HG02938 (cell line): ENCODE results near the gene CCND2.

Experiments
- ATAC-seq: cut with Tn5 transposase; IDR thresholded peaks from one replicate; pipeline ENCODE4 v1.9.1; 2021; ENCODE audit warnings: mild to moderate bottlenecking, moderate library complexity; ENCODE audit not compliant: unreplicated experiment

CCND2 gene

DNA sequence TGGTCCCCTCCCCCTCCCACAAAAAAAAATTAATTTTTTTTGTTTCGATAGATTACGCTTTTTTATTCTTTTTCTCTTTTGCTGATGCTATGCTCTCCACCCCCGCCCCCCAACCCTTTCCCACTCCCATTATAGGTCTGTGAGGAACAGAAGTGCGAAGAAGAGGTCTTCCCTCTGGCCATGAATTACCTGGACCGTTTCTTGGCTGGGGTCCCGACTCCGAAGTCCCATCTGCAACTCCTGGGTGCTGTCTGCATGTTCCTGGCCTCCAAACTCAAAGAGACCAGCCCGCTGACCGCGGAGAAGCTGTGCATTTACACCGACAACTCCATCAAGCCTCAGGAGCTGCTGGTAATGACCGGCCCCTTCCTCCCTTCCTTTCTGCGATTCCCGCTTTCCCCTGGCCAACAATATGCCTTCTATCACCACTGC, 2.3 kb downstream of the CCND2 start:
- ATAC-seq: no peak

DNA sequence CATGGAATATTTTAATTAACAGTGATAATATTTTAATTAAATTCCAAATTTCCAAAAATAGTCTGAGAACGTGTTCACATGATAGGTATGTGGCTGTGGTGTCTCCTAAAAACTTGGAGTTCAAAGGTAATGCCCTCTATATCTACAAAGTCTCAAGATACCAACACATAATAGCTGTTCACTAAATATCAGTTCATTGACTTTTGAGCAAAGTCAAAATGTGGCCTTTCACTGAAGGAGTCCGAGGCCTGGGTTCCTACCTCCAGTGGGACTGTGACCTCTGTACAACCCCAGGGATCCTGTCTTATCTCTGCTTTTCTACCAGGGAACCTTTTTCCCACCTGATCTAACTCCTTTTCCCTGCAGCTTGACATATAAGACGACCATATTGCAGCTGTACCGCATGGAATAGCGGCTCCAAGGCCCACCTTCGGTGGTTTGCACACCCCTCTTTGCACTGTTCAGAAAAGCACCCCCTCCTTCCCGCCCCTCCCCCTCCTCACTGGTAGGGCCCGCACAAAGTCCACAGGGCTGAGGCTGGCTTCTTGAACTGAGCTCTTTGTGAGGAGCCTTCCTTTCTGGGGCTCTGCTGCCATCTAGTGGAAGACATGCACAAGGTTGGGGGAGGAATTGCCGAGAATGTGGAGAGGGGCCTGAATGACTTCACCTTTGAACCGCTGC, 3.1 kb downstream of the CCND2 start:
- no peak for ATAC-seq

DNA sequence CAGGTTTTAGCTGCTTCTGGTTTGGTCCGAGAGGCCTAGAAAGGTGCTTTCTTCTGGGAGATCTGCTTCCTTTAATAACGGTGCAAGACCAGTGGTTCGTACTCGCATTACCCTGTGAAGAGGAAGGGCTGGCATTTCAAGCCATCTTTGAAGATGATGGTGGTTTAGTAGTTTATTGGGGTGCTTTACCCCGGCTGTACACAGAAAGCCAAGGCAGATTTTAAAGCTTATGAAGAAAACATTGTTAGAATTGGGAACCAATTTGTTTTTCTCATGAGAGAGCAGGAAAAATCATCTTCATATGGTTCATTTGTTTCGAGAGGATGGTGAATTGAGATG, 3.6 kb downstream of the CCND2 start:
- no peak for ATAC-seq

DNA sequence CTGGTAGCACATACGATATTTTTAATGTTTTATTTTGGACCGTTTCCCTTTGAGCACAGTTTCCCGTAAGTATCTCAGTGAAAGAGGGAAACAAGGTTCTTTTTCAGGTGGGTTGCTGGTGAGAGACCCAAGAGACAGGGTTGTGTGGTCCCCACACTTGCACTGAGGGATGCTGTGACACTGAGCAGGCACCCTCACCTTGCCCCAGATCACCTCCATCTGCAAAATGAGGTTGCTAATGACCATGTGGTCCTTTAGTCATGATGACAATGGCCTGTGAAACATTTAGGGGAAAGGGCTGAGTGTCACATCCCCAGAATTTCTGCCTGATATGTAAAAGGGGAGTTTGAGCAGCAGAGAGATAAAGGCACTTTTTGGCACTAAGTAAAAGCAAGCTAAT, 4.3 kb downstream of the CCND2 start:
- no peak for ATAC-seq

DNA sequence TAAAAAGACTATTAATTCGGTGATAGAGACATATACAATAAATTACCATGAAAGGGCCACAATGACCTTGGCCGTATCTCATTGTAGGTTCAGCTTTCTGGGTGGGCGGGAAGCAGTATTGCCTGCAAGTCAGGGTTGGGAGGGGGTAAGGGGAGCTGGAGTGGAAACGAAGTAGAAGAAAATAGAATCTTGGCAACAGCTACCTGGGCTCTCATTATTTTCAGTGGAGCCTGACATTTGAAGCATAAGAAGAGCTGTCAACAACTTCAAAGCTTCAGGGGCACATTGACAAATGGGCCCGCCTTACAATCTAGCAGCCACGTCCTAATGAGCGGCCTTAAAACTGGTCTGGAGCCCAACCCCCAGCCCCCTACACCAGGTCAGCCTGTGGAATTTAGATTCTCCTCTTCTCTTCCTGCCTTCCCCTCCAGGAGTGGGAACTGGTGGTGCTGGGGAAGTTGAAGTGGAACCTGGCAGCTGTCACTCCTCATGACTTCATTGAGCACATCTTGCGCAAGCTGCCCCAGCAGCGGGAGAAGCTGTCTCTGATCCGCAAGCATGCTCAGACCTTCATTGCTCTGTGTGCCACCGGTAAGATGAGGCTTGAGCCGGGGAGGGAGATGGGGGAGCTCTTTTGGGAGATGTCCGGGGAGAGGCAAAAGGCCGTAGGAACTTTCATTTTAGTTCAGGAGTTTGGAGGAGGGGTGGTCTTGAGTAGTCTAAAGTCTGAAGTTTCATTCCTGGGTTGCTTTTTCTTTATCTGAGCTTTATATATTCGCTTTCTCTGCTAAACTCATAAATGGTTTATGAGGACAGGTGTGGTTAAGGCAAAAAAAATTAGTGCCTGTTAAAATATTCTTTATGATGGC, 5.0 kb downstream of the CCND2 start:
- ATAC-seq: no peak

DNA sequence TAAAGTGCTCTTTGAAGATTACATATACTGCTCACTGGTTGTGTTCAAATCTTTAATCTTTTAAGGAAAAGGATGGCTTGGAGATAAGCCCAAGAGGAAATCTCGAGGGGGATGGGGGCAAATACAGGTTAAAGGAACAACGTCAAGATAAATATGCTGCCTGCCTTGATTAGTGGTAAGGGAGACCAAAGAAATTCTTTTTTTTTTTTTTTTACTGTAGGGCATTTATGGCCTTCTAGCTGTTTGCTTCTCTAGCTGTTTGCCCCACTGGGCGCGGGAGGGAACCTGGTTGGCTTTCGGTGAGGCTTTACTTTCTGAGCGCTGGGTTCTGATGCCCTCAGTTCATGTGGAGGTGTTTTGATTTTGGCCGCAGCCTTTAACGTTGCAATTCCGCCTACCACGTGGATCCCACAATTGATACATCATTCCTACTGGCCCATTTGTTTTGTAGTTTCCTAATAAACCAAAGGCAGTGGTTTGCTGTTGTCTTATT, 5.7 kb downstream of the CCND2 start:
- no peak for ATAC-seq

DNA sequence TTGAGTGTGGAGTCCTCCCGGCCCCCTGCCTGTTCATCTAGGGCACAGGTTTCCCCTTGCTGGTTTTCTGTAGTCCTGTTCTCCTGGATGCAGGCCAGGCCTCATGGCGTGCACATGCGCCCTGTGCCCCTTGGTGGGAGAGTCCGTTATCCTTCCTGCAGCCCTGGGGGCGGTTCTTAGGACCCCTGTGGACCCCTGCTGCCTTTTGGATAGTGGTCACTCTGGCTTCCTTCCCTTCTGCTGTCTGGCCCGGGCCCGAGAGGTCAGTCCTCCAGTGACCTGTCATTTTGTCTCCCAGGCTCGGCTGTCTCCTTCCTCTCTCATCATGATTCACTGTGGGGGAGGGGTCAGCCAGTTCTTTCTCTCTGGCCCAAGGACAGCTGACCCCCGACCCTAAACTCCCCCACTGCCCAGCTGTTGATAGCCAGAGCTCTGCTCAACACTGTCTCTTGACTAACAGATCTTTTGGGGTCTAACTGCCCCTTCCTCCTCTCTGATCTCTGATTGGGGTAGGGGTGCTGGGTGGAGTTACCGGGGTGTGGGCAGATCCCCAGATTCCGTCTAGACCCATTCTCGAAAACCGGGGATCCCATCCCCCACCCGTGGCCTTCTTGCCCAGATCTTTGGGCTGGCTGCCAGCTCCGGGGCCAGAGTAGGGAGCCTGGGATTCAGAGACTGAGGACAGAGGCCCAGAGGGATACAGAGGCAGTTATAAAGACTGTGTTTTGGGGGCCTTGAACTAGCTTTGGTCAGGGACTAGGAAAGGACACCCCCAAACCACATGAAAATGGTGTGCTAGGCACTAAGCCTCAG, 7.0 kb downstream of the CCND2 start:
- no peak for ATAC-seq

DNA sequence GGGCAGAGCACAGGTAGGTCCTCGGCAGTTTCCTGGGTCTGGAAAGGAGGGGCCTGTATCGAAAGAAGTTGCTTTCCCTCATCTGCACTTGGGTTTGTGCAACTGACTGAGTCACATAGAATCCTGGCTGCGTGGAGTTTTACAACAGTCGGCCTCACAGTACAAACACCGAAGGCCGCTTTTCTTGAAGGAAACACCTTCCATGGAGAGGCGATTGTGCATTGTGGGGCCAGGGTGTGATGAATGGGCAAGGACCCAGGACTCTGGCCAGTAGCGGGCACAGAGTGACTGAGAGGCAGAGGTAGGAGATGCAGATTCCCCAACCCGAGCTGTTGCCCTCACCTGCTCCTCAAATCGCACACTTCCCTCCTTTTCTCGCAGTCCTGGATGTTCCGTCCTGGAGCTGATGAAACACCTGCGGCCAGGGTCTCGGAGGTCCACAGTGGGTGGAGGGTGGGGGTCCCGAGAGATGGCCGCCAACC, 7.7 kb downstream of the CCND2 start:
- no peak for ATAC-seq

DNA sequence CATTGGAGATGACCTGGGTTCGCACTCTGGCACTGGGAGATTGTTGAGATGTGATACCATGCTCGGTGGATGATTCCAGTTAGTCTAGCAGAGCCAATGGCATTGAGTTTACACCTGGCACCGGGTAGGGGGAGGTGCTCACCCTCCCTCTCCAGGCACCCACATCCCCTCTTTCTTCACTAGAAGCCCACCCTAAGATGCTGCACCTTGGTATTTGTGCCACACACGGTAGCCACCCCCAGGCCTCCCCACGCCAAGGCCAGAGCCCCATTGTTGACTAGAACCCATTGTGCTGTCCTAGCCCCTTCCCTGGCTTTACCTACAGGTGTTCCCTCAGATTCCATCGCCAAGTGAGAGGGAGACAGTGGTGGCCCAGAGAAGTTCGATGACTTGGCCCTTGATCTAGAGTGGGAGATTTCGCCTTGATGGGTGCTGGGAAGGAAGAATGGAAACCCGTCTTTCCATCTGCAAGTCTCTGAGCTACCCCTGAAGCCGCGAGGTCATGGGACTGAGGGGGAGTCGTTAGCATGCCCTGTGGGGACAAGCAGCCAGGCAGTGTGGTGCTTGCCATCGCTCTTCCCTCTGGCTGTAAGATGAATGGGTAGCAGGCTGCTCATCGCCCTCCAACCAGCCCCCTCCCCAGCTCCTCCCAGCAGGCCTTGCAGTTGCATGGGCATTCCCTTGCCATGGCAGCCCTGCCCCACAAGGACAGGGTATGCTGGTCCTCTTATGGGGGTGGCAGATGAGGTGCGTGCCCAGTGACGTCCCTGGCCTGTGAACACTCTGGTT, 8.7 kb downstream of the CCND2 start:
- no peak for ATAC-seq

DNA sequence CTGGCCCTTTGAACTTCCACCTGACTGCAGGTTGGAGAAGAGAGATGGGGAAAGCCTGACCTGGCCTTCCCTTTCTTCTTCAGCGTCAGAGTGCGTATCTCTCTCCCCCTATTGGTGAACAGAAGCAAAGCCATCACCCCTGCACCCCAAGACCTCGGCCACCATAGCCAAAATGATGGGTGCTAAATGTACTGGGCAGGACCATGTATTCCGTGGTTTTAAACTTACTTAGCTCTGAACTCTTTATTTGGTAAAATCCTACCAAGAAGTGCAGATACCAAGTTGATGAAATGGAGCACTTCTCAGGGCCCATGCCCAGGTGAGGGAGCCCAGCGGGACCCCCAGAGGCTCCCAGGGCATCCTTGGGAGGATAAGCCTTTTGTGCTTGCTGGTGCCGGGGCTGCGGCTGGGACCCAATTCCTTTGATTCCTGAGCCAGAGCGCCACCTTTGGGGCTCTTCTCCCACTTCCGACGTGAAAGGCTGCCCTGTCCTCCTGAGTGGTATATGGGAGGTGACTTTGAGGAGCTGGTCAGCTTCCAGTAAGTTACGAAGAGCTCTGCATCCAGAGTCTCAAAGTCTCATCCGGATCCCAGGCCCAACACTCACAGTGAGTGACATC, 9.4 kb downstream of the CCND2 start:
- ATAC-seq: no peak

DNA sequence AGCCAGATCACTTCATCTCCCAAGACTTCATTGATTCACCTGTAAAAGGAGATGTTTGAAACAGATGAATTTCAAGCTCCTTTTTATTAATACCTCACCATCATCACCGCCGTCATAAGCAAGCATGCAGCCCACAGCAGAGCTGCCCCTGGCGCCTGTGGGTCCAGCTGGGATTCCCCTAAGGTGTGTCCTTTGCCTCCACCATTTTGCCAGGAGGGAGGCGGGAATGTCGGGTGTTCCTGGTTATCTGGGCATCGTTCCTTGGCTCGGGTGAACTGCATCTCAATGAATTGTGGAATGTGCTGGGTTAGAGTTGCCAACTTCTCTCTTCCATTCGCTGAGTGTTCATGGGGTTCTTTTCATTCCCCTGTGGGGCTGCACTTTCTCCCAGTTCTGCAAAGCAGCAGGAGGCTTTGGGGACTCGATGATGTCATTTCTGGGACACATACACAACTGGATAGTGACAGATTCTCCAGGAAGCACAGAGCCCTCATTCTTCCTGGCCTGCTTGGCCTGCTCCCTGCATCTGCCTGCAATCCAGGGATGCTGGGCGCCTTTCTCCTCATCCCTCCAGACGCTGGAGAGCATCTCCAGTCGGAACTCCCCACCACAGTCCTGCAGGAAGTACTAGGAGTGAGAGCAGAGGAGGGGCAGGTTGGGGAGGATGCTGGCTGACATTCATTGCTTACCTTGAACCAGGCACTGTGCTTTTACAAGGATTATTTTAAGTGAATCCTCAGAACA, 10.1 kb downstream of the CCND2 start:
- no peak for ATAC-seq

DNA sequence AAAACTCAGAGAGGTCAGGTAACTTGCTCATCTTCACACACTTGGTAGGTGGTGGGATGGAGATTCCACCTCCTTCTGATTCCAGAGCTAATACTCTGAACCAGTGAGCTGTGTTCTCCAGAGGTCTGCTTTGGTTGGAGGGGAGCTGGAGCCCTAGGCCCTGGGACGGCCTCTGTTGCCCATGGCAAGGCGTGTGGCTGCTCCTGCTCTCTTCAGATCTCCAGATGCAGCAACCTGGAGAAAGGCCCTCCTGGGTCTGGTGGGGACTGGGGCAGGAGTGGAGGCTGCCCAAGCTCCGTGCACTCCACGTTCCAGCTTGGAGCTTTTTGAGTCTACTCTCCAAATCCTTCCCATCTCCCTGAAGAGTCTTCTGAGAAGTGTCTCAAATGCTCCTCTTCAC, 10.7 kb downstream of the CCND2 start:
- ATAC-seq: no peak

DNA sequence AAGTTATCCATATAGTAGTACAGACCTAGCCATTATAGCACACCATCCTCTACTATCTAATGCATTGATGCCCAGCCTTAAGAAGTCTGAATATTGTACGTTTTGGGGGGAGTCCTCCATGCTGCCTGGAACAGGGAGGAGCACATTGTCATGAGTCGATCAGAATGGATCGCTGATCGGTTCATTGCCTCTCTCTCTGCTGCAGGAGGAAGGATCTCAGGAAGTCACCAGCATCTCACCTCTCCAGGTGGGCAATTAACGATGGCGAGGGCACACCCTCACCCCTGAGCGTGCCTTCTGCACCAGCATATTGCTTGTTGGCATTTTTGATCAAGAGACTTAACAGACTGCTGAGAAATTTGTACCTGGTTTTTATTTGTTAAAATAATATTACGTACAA, 11.5 kb downstream of the CCND2 start:
- ATAC-seq: no peak

DNA sequence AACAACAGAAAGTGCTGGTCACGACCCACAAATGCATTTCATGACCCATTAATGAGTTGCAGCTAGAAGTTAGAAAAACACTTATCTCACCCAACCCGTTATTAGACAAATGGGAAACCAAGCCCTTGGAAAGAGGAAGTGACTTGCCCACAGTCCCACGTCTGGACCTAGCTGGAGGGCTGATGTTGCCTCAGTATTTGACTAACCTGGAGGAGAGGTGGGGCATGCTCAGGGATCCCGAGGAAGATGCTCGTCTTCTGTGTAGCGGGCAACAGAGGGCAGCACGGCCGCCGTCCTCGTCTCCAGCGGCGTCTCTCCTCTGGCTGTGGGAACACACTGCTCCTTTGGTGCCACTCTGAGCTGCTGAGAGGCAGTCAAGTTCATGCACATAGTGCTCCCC, 12.7 kb downstream of the CCND2 start:
- no peak for ATAC-seq

DNA sequence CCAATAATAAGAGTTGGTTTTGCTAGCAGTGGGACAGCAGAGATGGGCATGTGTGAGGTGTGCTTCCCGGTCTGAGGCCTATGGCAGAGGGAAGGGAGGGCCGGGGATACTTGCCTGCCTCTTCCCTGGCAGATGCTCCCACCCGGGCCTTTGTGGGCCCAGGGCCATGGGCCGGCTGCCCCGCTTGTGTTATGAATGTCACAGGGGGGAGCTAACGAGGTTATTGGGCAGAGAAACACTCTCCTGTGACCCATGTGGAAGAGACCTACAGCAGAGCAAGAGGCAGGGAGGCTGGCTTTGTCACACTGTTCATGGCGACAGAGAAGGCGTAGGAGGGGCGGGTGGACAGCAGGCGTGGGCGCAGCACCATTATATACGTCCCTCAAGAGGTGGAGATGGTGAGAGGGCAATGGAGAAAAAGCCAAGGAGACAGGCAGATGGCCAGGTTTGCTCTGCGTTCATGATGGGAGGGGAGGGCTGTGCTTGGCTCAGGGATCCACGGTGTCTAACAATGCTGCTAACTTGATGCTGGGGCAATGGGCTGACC, 13.3 kb downstream of the CCND2 start:
- ATAC-seq: no peak

DNA sequence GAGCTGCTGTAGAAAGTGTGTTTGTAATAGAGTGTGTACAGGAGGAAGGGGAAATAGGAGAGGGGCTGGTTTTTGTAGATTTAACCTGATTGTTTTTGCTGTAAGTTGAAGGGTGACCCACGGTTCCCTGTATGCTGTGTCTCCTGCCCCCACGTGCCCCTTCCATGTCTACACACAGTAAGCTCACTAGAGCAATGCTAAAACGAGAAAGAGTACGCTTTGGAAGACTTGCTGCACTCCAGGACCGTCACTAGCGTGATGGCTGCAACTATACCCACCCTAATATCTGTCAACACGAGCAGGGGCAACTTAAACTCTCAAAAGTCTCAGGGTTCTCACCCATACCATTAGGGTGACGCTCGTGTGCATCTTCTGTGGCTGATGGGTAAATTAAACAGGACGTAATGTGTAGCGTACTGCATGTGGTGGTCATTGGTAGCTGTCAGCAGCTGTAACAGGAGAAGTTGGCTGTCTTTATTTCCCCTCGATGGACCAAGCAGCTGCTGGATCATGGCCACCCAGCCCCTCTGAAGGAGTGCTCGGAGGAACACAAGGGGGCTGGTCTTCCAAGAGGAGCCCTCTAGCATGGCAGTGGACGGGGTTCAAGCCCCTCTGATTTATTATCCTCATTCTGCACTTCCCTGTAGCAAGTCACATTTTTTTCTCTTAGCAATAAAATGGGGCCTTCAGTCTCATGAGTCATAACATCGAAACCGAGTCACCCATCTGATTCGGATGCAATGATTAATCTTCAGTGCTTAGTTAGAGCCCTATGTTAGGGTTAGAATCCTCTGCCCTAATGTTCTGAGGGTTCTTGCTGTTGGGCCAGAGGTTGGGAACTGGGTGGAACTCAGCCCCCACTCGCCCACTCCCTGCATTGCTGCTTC, 14.0 kb downstream of the CCND2 start:
- ATAC-seq: no peak

DNA sequence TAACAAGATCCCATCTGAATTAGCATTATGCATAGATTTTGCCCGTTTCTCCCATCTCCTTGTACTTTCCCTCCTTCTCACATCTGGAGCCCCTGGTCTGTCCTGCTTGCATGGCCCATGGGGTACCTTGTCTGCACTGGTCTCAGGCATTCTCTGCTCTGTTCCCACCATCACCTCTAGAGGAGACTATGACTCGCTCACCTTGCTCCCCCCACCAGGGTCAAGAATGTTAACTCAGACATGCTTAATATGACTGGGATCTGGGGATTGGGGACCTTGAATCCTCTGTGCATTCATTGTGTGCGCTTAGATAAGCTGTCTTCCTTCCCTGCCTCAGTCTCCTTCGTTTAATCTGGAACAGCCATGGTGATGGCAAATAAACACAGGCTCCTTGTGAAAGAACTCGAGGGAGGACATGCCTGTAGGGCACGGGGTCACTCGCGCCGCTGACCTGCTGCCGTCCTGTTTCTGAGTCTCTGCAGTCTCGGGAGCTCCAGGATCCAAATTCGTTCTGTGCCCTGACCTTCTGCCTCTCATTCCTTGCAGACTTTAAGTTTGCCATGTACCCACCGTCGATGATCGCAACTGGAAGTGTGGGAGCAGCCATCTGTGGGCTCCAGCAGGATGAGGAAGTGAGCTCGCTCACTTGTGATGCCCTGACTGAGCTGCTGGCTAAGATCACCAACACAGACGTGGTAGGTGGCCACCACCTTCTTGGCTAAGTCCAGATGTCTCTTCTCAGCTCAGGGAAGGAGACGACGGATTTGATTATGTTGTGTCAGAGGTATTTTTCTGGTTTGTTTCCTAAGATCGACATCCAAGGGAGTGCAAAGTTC, 15.0 kb downstream of the CCND2 start:
- ATAC-seq: no peak
